IMR-90 (cell line): ENCODE measurements around the gene GTF2A1. TPM values are rescaled to one million over a fixed set of nuclear protein-coding genes. Genes with fewer than 3 reads are reported as not detected.

Experiments used
- ATAC-seq: fragments of 200-7000 bp; cut with Tn5 transposase; 2 replicates; pipeline ENCODE4 v1.9.1; 2020; ENCODE audit warnings: low read depth, mild to moderate bottlenecking, moderate library complexity
- BruUV-seq: library from RNA; stranded (reverse); fragments of 400-500 nt; replicated peaks from 2 replicates; lab custom pipeline; 2021; lab: Mats Ljungman, UMichigan
- CTCF ChIA-PET: fragments of 300-600 bp; formaldehyde crosslinking; extraction: SDS; loops from one replicate; lab custom pipeline; 2021; ENCODE audit warnings: antibody characterized with exemption; lab: Yijun Ruan, JAX
- POLR2A ChIA-PET: fragments of 300-600 bp; sonication (Branson Sonifier 250); formaldehyde crosslinking; loops from one replicate; lab custom pipeline; 2022; ENCODE audit warnings: antibody characterized with exemption; ENCODE audit not compliant: unreplicated experiment; lab: Charles Lee
- DNase-seq: peaks from one replicate; pipeline ENCODE4 v3.0.0; 2013
- H2AFZ ChIP-seq: replicated peaks from 2 replicates; pipeline ENCODE3; 2013; ENCODE audit warnings: low read length, mild to moderate bottlenecking; ENCODE audit not compliant: poor library complexity
- H2AK5ac ChIP-seq: 2 replicates; pipeline ENCODE4 v1.6.1; 2013; ENCODE audit warnings: low read depth, low read length, inconsistent platforms
- H2AK9ac ChIP-seq: replicated peaks from 2 replicates; pipeline ENCODE3; 2013; ENCODE audit warnings: mild to moderate bottlenecking, low read depth, low read length, moderate library complexity; ENCODE audit not compliant: poor library complexity
- H2BK120ac ChIP-seq: 2 replicates; pipeline ENCODE4 v1.6.1; 2013; ENCODE audit warnings: low read depth, low read length, inconsistent platforms
- H2BK15ac ChIP-seq: 3 replicates; pipeline ENCODE4 v1.6.1; 2013; ENCODE audit warnings: low read depth, low read length, inconsistent platforms
- H2BK20ac ChIP-seq: 2 replicates; pipeline ENCODE4 v1.6.1; 2013; ENCODE audit warnings: low read depth, mild to moderate bottlenecking, inconsistent platforms, low read length, moderate library complexity
- H2BK5ac ChIP-seq: 2 replicates; pipeline ENCODE4 v1.6.1; 2013; ENCODE audit warnings: mild to moderate bottlenecking, low read depth, low read length, inconsistent platforms; ENCODE audit not compliant: poor library complexity, severe bottlenecking
- H3K14ac ChIP-seq: replicated peaks from 2 replicates; pipeline ENCODE4 v1.6.1; 2013; ENCODE audit warnings: low read depth, low read length, inconsistent platforms
- H3K18ac ChIP-seq: 2 replicates; pipeline ENCODE4 v1.6.1; 2013; ENCODE audit warnings: low read depth, low read length, control low read depth
- H3K23ac ChIP-seq: 2 replicates; pipeline ENCODE4 v1.6.1; 2013; ENCODE audit warnings: low read depth, low read length, inconsistent platforms
- H3K27ac ChIP-seq: 2 replicates; pipeline ENCODE4 v1.5.1; 2013; ENCODE audit warnings: mild to moderate bottlenecking, control low read depth, low read length; ENCODE audit not compliant: insufficient read depth
- H3K27me3 ChIP-seq: 2 replicates; pipeline ENCODE4 v1.6.1; 2013; ENCODE audit warnings: low read length; ENCODE audit not compliant: control insufficient read depth, insufficient read depth
- H3K36me3 ChIP-seq: 2 replicates; pipeline ENCODE4 v1.6.1; 2013; ENCODE audit warnings: low read length, mixed read lengths; ENCODE audit not compliant: control insufficient read depth, insufficient read depth
- H3K4ac ChIP-seq: 2 replicates; pipeline ENCODE4 v1.6.1; 2013; ENCODE audit warnings: low read depth, low read length, inconsistent platforms
- H3K4me1 ChIP-seq: 2 replicates; pipeline ENCODE4 v1.6.1; 2013; ENCODE audit warnings: low read length, mixed read lengths; ENCODE audit not compliant: control insufficient read depth, insufficient read depth
- H3K4me2 ChIP-seq: 2 replicates; pipeline ENCODE4 v1.6.1; 2013; ENCODE audit warnings: low read depth, mild to moderate bottlenecking, control low read depth, low read length, moderate library complexity
- H3K4me3 ChIP-seq: 2 replicates; pipeline ENCODE4 v1.5.1; 2013; ENCODE audit warnings: low read depth, mild to moderate bottlenecking, control low read depth, low read length, moderate library complexity; ENCODE audit not compliant: insufficient read depth
- H3K56ac ChIP-seq: 2 replicates; pipeline ENCODE4 v1.6.1; 2013; ENCODE audit warnings: low read length, inconsistent platforms; ENCODE audit not compliant: insufficient read depth; ENCODE audit errors: extremely low read depth
- H3K79me1 ChIP-seq, 2 experiments: 2 replicates each; pipeline ENCODE4 v1.6.1; 2013; ENCODE audit warnings: low read length in 2 of 2, inconsistent platforms in 1 of 2, low read depth in 1 of 2
- H3K9ac ChIP-seq: 2 replicates; pipeline ENCODE4 v1.6.1; 2013; ENCODE audit warnings: low read depth, low read length, control low read depth
- H3K9me1 ChIP-seq: 2 replicates; pipeline ENCODE4 v1.6.1; 2013; ENCODE audit warnings: low read length, inconsistent platforms; ENCODE audit not compliant: insufficient read depth
- H3K9me3 ChIP-seq: 2 replicates; pipeline ENCODE4 v1.6.1; 2013; ENCODE audit warnings: low read length; ENCODE audit not compliant: control insufficient read depth, insufficient read depth
- H4K20me1 ChIP-seq: 2 replicates; pipeline ENCODE4 v1.6.1; 2013; ENCODE audit warnings: low read length, inconsistent platforms; ENCODE audit not compliant: insufficient read depth
- H4K5ac ChIP-seq: 2 replicates; pipeline ENCODE4 v1.6.1; 2013; ENCODE audit warnings: mild to moderate bottlenecking, low read depth, low read length, control low read depth
- H4K8ac ChIP-seq, 2 experiments: 2 replicates each; pipeline ENCODE4 v1.6.1; 2013; ENCODE audit warnings: low read depth in 2 of 2, low read length in 2 of 2, control low read depth in 1 of 2, inconsistent platforms in 1 of 2
- H4K91ac ChIP-seq: 2 replicates; pipeline ENCODE4 v1.6.1; 2013; ENCODE audit warnings: low read depth, low read length, inconsistent platforms; ENCODE audit not compliant: insufficient read depth
- BHLHE40 ChIP-seq: fragments of 150-350 bp; IDR thresholded peaks from 2 replicates; pipeline ENCODE4 v1.6.1; 2016; ENCODE audit warnings: mild to moderate bottlenecking, low read depth, low read length
- CEBPB ChIP-seq: IDR thresholded peaks from 2 replicates; pipeline ENCODE4 v1.6.1; 2012; ENCODE audit warnings: low read depth, low read length, improper control_type of control experiment
- CHD1 ChIP-seq: IDR thresholded peaks from 2 replicates; pipeline ENCODE4 v1.6.1; 2012; ENCODE audit warnings: low read depth, low read length, improper control_type of control experiment
- CTCF ChIP-seq: conservative IDR thresholded peaks from 2 replicates; pipeline ENCODE4 v1.5.1; 2012; ENCODE audit warnings: mild to moderate bottlenecking, low read depth, low read length, improper control_type of control experiment
- ELK1 ChIP-seq: fragments of 150-350 bp; IDR thresholded peaks from 2 replicates; pipeline ENCODE4 v1.6.1; 2016; ENCODE audit warnings: low read depth, mild to moderate bottlenecking, low read length, moderate library complexity, borderline replicate concordance
- FOS ChIP-seq: fragments of 150-350 bp; IDR thresholded peaks from 2 replicates; pipeline ENCODE4 v1.6.1; 2016; ENCODE audit warnings: low read depth, low read length
- MAFK ChIP-seq: IDR thresholded peaks from 2 replicates; pipeline ENCODE4 v1.6.1; 2012; ENCODE audit warnings: low read depth, low read length, improper control_type of control experiment
- MAZ ChIP-seq: IDR thresholded peaks from 2 replicates; pipeline ENCODE4 v1.6.1; 2012; ENCODE audit warnings: low read depth, mild to moderate bottlenecking, low read length, improper control_type of control experiment, moderate library complexity, borderline replicate concordance
- NFE2L2 ChIP-seq: fragments of 150-350 bp; IDR thresholded peaks from 2 replicates; pipeline ENCODE4 v1.6.1; 2016; ENCODE audit warnings: low read depth, mild to moderate bottlenecking, low read length
- POLR2A ChIP-seq: IDR thresholded peaks from 2 replicates; pipeline ENCODE4 v1.6.1; 2012; ENCODE audit warnings: mild to moderate bottlenecking, low read depth, low read length
- RAD21 ChIP-seq: IDR thresholded peaks from 2 replicates; pipeline ENCODE4 v1.6.1; 2012; ENCODE audit warnings: low read length, improper control_type of control experiment
- RCOR1 ChIP-seq: IDR thresholded peaks from 2 replicates; pipeline ENCODE4 v1.6.1; 2012; ENCODE audit warnings: mild to moderate bottlenecking, low read length, improper control_type of control experiment; ENCODE audit not compliant: insufficient replicate concordance
- RFX5 ChIP-seq: IDR thresholded peaks from 2 replicates; pipeline ENCODE4 v1.8.0; 2012; ENCODE audit warnings: low read depth, mild to moderate bottlenecking, low read length, moderate library complexity
- SMC3 ChIP-seq: fragments of 150-350 bp; IDR thresholded peaks from 2 replicates; pipeline ENCODE4 v1.6.1; 2016; ENCODE audit warnings: low read depth, mild to moderate bottlenecking, antibody characterized with exemption, low read length, moderate library complexity
- USF2 ChIP-seq: fragments of 150-350 bp; IDR thresholded peaks from 2 replicates; pipeline ENCODE4 v1.6.1; 2017; ENCODE audit warnings: mild to moderate bottlenecking, antibody characterized with exemption, low read length, low read depth
- WGBS, 2 experiments: methylation state at CpG; one replicate each; pipeline versions ENCODE4 v1.1.5 to v1.1.7; 2013; ENCODE audit warnings: missing lambda C conversion rate in 2 of 2; ENCODE audit not compliant: insufficient read length in 1 of 2; ENCODE audit errors: extremely low coverage in 2 of 2; 5-methylcytosine and 5-hydroxymethylcytosine counted together
- dilution Hi-C: fragments of 300-500 bp; cut with HindIII; formaldehyde crosslinking; loops from one replicate; pipeline ENCODE4 v1.14.3; 2018; ENCODE audit warnings: low sequenced_read_pairs; ENCODE audit not compliant: unreplicated experiment
- in situ Hi-C: fragments of 300-500 bp; cut with MboI; formaldehyde crosslinking; loops from 3 replicates; pipeline ENCODE4 v1.14.3; 2019; ENCODE audit warnings: low sequenced_read_pairs, inconsistent platforms, mixed read lengths
- intact Hi-C: fragments of 100-400 bp; cut with micrococcal nuclease; formaldehyde crosslinking; loops from 2 replicates; pipeline ENCODE4 v1.10.0; 2022
- polyA plus RNA-seq, 3 experiments: library from polyadenylated mRNA; depleted of rRNA; stranded (reverse); fragments of >200 nt; gene quantifications; 2 replicates each; pipeline ENCODE4 v1.2.3, GENCODE V29; 2012; ENCODE audit warnings: low replicate concordance in 1 of 3
- total RNA-seq: library from RNA; depleted of rRNA; stranded (reverse); fragments of >200 nt; gene quantifications from 2 replicates; pipeline ENCODE4 v1.2.3, GENCODE V29; 2012

The GTF2A1 gene
- total and polyA plus RNA-seq, 2 of the 4 experiments (the other 2 are of a cell fraction), result 16.0 to 60.4 TPM

GRCh38 chr14:81144824-81145603, 75.7 kb downstream of the GTF2A1 start:
- H3K4me3 ChIP-seq, result no peak overlapping the region

More at GRCh38 chr14:81144824-81145603, 75.7 kb downstream of the GTF2A1 start:
- Histone ChIP-seq H3K79me1 (no peaks in the 10 kb centered on the region), H3K4me2 (peak overlapping the region; percentile 72), H3K14ac (no peak overlapping the region), H2BK120ac (no peak overlapping the region), H3K23ac (no peak overlapping the region), H3K4me1 (no peaks in the 10 kb centered on the region), H3K9me1 (no peaks in the 10 kb centered on the region), H3K56ac (no peak overlapping the region), H3K18ac (no peak overlapping the region), H3K9ac (no peak overlapping the region), H4K20me1 (no peaks in the 10 kb centered on the region), H3K27ac (no peak overlapping the region), H3K9me3 (no peaks in the 10 kb centered on the region), H2AK5ac (no peak overlapping the region), H2AK9ac (no peak overlapping the region), H2BK20ac (no peak overlapping the region), H4K91ac (no peak overlapping the region), H2BK5ac (no peak overlapping the region), H3K27me3 (no peaks in the 10 kb centered on the region), H3K36me3 (no peaks in the 10 kb centered on the region), H4K8ac (no peak overlapping the region), H3K4ac (no peak overlapping the region), H2BK15ac (no peak overlapping the region), H2AFZ (no peak overlapping the region), H4K5ac (no peak overlapping the region)
- no TSS peak for BruUV-seq
- ChIA-PET CTCF (interaction anchor here (1.2 kb wide), 1 partner anchor 15 kb away, joined by 3 read pairs; no protein-coding TSS in a partner anchor), POLR2A (no interaction called here)
- TF ChIP-seq CEBPB, result no peak
- TF ChIP-seq FOS, result no peak
- TF ChIP-seq NFE2L2, result no peak
- no peak for TF ChIP-seq MAZ
- no peak for TF ChIP-seq POLR2A
- TF ChIP-seq RFX5, result no peak
- TF ChIP-seq BHLHE40, result no peak
- TF ChIP-seq MAFK, result no peak
- no peak for TF ChIP-seq CHD1
- TF ChIP-seq ELK1, result no peak
- no peak for TF ChIP-seq RAD21
- no peak for TF ChIP-seq RCOR1
- no peak for TF ChIP-seq USF2
- TF ChIP-seq SMC3, result no peak
- TF ChIP-seq CTCF, result no peak
- in situ Hi-C loops (no loop called here), intact Hi-C loops (no loop called here), dilution Hi-C loops (no loop called here)
- peak; percentile 57 for ATAC-seq
- WGBS, 2 experiments, result no CpG with 5 or more reads among the region's 3 CpGs
- no peak for DNase-seq
